HG03457 (cell line): Measurements from ENCODE around the gene NLGN2.

Experiments
- ATAC-seq: cut with Tn5 transposase; IDR thresholded peaks from one replicate; pipeline ENCODE4 v1.9.1; 2021; ENCODE audit warnings: moderate number of reproducible peaks; ENCODE audit not compliant: unreplicated experiment

NLGN2 gene

GRCh38 chr17:7391307-7391706 lies 16.3 kb upstream of the NLGN2 start:
- no peak for ATAC-seq

- no peak for ATAC-seq
Measured at GRCh38 chr17:7392696-7393612, 14.7 kb upstream of the NLGN2 start.

GRCh38 chr17:7393613-7394451 lies 13.8 kb upstream of the NLGN2 start:
- ATAC-seq, result no peak

GRCh38 chr17:7394452-7395191 lies 13.0 kb upstream of the NLGN2 start, which contains the start of gene PLSCR3:
PLSCR3 (minus strand) TSS chr17:7394525; CDS start chr17:7394110, 415 bp downstream.
- ATAC-seq, result no peak

GRCh38 chr17:7396147-7396546 lies 11.5 kb upstream of the NLGN2 start:
- no peak for ATAC-seq

- no peak for ATAC-seq
Measured at GRCh38 chr17:7398612-7399011, 9.0 kb upstream of the NLGN2 start.

- no peak for ATAC-seq
Measured at GRCh38 chr17:7403043-7403726, 4.5 kb upstream of the NLGN2 start.

GRCh38 chr17:7403727-7403976 lies 4.0 kb upstream of the NLGN2 start:
- no peak for ATAC-seq

GRCh38 chr17:7403977-7404736 lies 3.5 kb upstream of the NLGN2 start, which contains the start of gene TMEM256:
TMEM256 (minus strand) TSS chr17:7404097; CDS start chr17:7404084, 13 bp downstream.
- peak; percentile 78 for ATAC-seq

GRCh38 chr17:7404737-7405349 lies 2.8 kb upstream of the NLGN2 start:
- ATAC-seq, result no peak

GRCh38 chr17:7405350-7406234 lies 2.1 kb upstream of the NLGN2 start:
- no peak for ATAC-seq

- ATAC-seq, result no peak
Measured at GRCh38 chr17:7406235-7406825, 1.3 kb upstream of the NLGN2 start.

- no peak for ATAC-seq
Measured at GRCh38 chr17:7407082-7407481, 563 bp upstream of the NLGN2 start.

- ATAC-seq, result no peak
Measured at GRCh38 chr17:7408252-7408727, 645 bp downstream of the NLGN2 start.

GRCh38 chr17:7408863-7409262 lies 1.2 kb downstream of the NLGN2 start:
- no peak for ATAC-seq

- ATAC-seq, result no peak
Measured at GRCh38 chr17:7409716-7410115, 2.1 kb downstream of the NLGN2 start.

- no peak for ATAC-seq
Measured at GRCh38 chr17:7410634-7411426, 3.2 kb downstream of the NLGN2 start.
